Measurements from ENCODE around the gene RAB41.
"Not testable (repeated sequence)": the region's sequence is repeated elsewhere in the genome, so short reads cannot be mapped to it uniquely, and the experiment has no call there.

The RAB41 gene

GRCh38 chrX:70292788-70293187 lies 10.8 kb downstream of the RAB41 start:
- DNase-seq: no peak

GRCh38 chrX:70293621-70294020 lies 11.6 kb downstream of the RAB41 start:
- no peak for DNase-seq

- DNase-seq: no peak
Observed at GRCh38 chrX:70301716-70302115, 19.7 kb downstream of the RAB41 start.

- no peak for DNase-seq
Observed at GRCh38 chrX:70313503-70313902, 31.5 kb downstream of the RAB41 start.

GRCh38 chrX:70322784-70323183 lies 40.8 kb downstream of the RAB41 start:
- no peak for DNase-seq

- DNase-seq: not testable (repeated sequence)
Observed at GRCh38 chrX:70323628-70324027, 41.7 kb downstream of the RAB41 start.

GRCh38 chrX:70324326-70324725 lies 42.4 kb downstream of the RAB41 start:
- DNase-seq: no peak

GRCh38 chrX:70331161-70331560 lies 49.2 kb downstream of the RAB41 start:
- no peak for DNase-seq

- DNase-seq: no peak
Observed at GRCh38 chrX:70332600-70332999, 50.6 kb downstream of the RAB41 start.

All from stimulated activated naive CD4-positive, alpha-beta T cell treated with Interleukin-2 at 50 U/mL for 16 hours (primary cell).